Smooth muscle cell (in vitro differentiated cells): Measurements from ENCODE around the gene ARHGAP23. TPM values are rescaled to one million over a fixed set of nuclear protein-coding genes. Genes with fewer than 3 reads are reported as not detected.

Source experiments
- DNase-seq: peaks from one replicate; lab custom pipeline; 2025; ENCODE audit not compliant: unreplicated experiment; lab: John Stamatoyannopoulos, UW
- H2AFZ ChIP-seq: fragments of 200-600 bp; sonication (generic); 2 replicates; pipeline ENCODE4 v1.6.0; 2016; ENCODE audit warnings: antibody characterized with exemption, low read depth, mild to moderate bottlenecking
- H3F3A ChIP-seq: fragments of 200-600 bp; sonication (generic); 2 replicates; pipeline ENCODE4 v1.6.0; 2017; ENCODE audit warnings: antibody characterized with exemption, low read depth
- H3K27ac ChIP-seq: fragments of 200-600 bp; sonication (generic); 2 replicates; pipeline ENCODE4 v1.5.1; 2016; ENCODE audit warnings: low read depth, mild to moderate bottlenecking
- H3K27me3 ChIP-seq: fragments of 200-600 bp; sonication (generic); 2 replicates; pipeline ENCODE4 v1.6.1; 2016; ENCODE audit warnings: low read depth, mild to moderate bottlenecking
- H3K36me3 ChIP-seq: fragments of 200-600 bp; sonication (generic); 2 replicates; pipeline ENCODE4 v1.5.1; 2016; ENCODE audit warnings: low read depth
- H3K4me1 ChIP-seq: fragments of 200-600 bp; sonication (generic); 2 replicates; pipeline ENCODE4 v1.5.1; 2016; ENCODE audit warnings: low read depth
- H3K4me2 ChIP-seq: fragments of 200-600 bp; sonication (generic); 2 replicates; pipeline ENCODE4 v1.6.0; 2016; ENCODE audit warnings: mild to moderate bottlenecking
- H3K4me3 ChIP-seq: fragments of 200-600 bp; sonication (generic); 2 replicates; pipeline ENCODE4 v1.5.1; 2016; ENCODE audit warnings: mild to moderate bottlenecking
- H3K79me2 ChIP-seq: fragments of 200-600 bp; sonication (generic); 2 replicates; pipeline ENCODE4 v1.6.0; 2016; ENCODE audit warnings: low read depth, mild to moderate bottlenecking
- H3K9ac ChIP-seq: fragments of 200-600 bp; sonication (generic); 2 replicates; pipeline ENCODE4 v1.6.0; 2016; ENCODE audit warnings: low read depth
- H3K9me3 ChIP-seq: fragments of 200-600 bp; sonication (generic); replicated peaks from 2 replicates; pipeline ENCODE4 v1.5.1; 2016; ENCODE audit warnings: low read depth
- H4K20me1 ChIP-seq: fragments of 200-600 bp; sonication (generic); 2 replicates; pipeline ENCODE4 v1.6.0; 2016; ENCODE audit warnings: low read depth
- CTCF ChIP-seq: fragments of 200-600 bp; sonication (generic); IDR thresholded peaks from 2 replicates; pipeline ENCODE4 v1.5.1; 2017; ENCODE audit warnings: borderline replicate concordance, mild to moderate bottlenecking, antibody characterized with exemption; ENCODE audit not compliant: insufficient read depth, poor library complexity, severe bottlenecking
- WGBS: methylation state at CpG from one replicate; pipeline ENCODE4 v1.1.7; 2016; ENCODE audit warnings: low lambda C conversion rate; 5-methylcytosine and 5-hydroxymethylcytosine counted together
- polyA plus RNA-seq: library from polyadenylated mRNA; unstranded; fragments of >200 nt; fragmentation: Nextera tagmentation; extraction: Ambion mirVana; gene quantifications from 2 replicates; pipeline ENCODE4 v1.2.1, GENCODE V29; 2016
- total RNA-seq: library from RNA; depleted of rRNA; stranded (reverse); fragments of >200 nt; gene quantifications from 2 replicates; pipeline ENCODE4 v1.2.3, GENCODE V29; 2014

ARHGAP23 gene
- total and polyA plus RNA-seq, 2 experiments from 2014 or later = 24.9 to 34.0 TPM

- TF ChIP-seq CTCF = no peak
- no peaks in the 10 kb centered on the region for H3K27me3 ChIP-seq
- no peaks in the 10 kb centered on the region for H3K36me3 ChIP-seq
- peaks cover 4% of the 10 kb centered on the region for H3K4me1 ChIP-seq
- H3K4me2 ChIP-seq = no peak overlapping the region
- no peaks in the 10 kb centered on the region for H3K9me3 ChIP-seq
- no peak overlapping the region for H3K4me3 ChIP-seq
- DNase-seq = no peak
- no peak overlapping the region for H3K9ac ChIP-seq
- 94% methylated on average over 7 of the region's 7 CpGs for WGBS
- H3F3A ChIP-seq = no peaks in the 10 kb centered on the region
- H3K79me2 ChIP-seq = peaks cover 27% of the 10 kb centered on the region
- no peak overlapping the region for H2AFZ ChIP-seq
- no peak overlapping the region for H3K27ac ChIP-seq
- peaks cover 53% of the 10 kb centered on the region for H4K20me1 ChIP-seq
Measured at GRCh38 chr17:38461683-38462082, 33.4 kb downstream of the ARHGAP23 start.

GRCh38 chr17:38463451-38463858 is 35.2 kb downstream of the ARHGAP23 start:
- TF ChIP-seq CTCF = no peak
- WGBS = 94% methylated on average over 8 of the region's 8 CpGs
- no peaks in the 10 kb centered on the region for H3K36me3 ChIP-seq
- no peak overlapping the region for H3K4me2 ChIP-seq
- peaks cover 19% of the 10 kb centered on the region for H3K79me2 ChIP-seq
- H3K27me3 ChIP-seq = no peaks in the 10 kb centered on the region
- DNase-seq = no peak
- peaks cover 4% of the 10 kb centered on the region for H3K4me1 ChIP-seq
- H2AFZ ChIP-seq = no peak overlapping the region
- H3K27ac ChIP-seq = peak overlapping the region; percentile 98
- H3K4me3 ChIP-seq = no peak overlapping the region
- H3K9me3 ChIP-seq = no peaks in the 10 kb centered on the region
- no peak overlapping the region for H3K9ac ChIP-seq
- H4K20me1 ChIP-seq = peaks cover 53% of the 10 kb centered on the region
- no peaks in the 10 kb centered on the region for H3F3A ChIP-seq

GRCh38 chr17:38464251-38464722 is 36.0 kb downstream of the ARHGAP23 start:
- no peak for DNase-seq
- Histone ChIP-seq H3K4me2 (peak overlapping the region; percentile 80), H3K79me2 (peaks cover 16% of the 10 kb centered on the region), H3K27ac (peak overlapping the region; percentile 98), H3F3A (no peaks in the 10 kb centered on the region), H2AFZ (no peak overlapping the region), H3K9me3 (no peaks in the 10 kb centered on the region), H3K9ac (peak overlapping the region; percentile 96), H3K4me1 (peaks cover 4% of the 10 kb centered on the region), H3K36me3 (no peaks in the 10 kb centered on the region), H3K4me3 (peak overlapping the region; percentile 9), H4K20me1 (peaks cover 53% of the 10 kb centered on the region), H3K27me3 (no peaks in the 10 kb centered on the region)
- 78% methylated on average over 9 of the region's 9 CpGs for WGBS
- TF ChIP-seq CTCF = no peak

- peak overlapping the region; percentile 39 for H3K4me3 ChIP-seq
- DNase-seq = peak; percentile 49
- no peak for TF ChIP-seq CTCF
- no peaks in the 10 kb centered on the region for H3K27me3 ChIP-seq
- WGBS = 34% methylated on average over 12 of the region's 28 CpGs
- H2AFZ ChIP-seq = no peak overlapping the region
- peaks cover 12% of the 10 kb centered on the region for H3K79me2 ChIP-seq
- peak overlapping the region; percentile 81 for H3K4me2 ChIP-seq
- peak overlapping the region; percentile 96 for H3K9ac ChIP-seq
- H3K27ac ChIP-seq = peak overlapping the region; percentile 98
- H3K4me1 ChIP-seq = peaks cover 4% of the 10 kb centered on the region
- no peaks in the 10 kb centered on the region for H3K36me3 ChIP-seq
- H3F3A ChIP-seq = no peaks in the 10 kb centered on the region
- H4K20me1 ChIP-seq = peaks cover 53% of the 10 kb centered on the region
- no peaks in the 10 kb centered on the region for H3K9me3 ChIP-seq
Measured at GRCh38 chr17:38464723-38465390, 36.6 kb downstream of the ARHGAP23 start.
